ENCODE measurements around the gene PRTFDC1. TPM values are rescaled to one million over a fixed set of nuclear protein-coding genes. Genes with fewer than 3 reads are reported as not detected.

Gene PRTFDC1
- 7.6 TPM for total RNA-seq

- Histone ChIP-seq H3K27ac (peak within 1 kb of the TSS; percentile 90), H3K4me1 (peaks cover 30% of the 10 kb centered on the region), H3K27me3 (no peaks in the 10 kb centered on the region), H3K36me3 (no peaks in the 10 kb centered on the region), H3K4me3 (peak within 1 kb of the TSS; percentile 67 to 84), H3K9me3 (no peaks in the 10 kb centered on the region)
- intact Hi-C loops (cut with DNase I), result loop anchor here (2.0 kb wide), 1 partner anchor 229 kb away; the partner anchor contains the start of gene ARHGAP21
- no peak for DNase-seq (ENCODE audit: extremely low spot score in 2 of 2)
- peak in 1 of 2 donors; percentile 20 for TF ChIP-seq POLR2AphosphoS5 (IDR thresholded peaks at IDR 0.05; ENCODE audit: insufficient read depth in 1 of 2, low read depth in 1 of 2)
- no peak for TF ChIP-seq POLR2A (IDR thresholded peaks at IDR 0.05)
- no peak for TF ChIP-seq CTCF (IDR thresholded peaks at IDR 0.05)
Measured at GRCh38 chr10:24952143-24952706, at the start of gene PRTFDC1. Gene PRTFDC1, minus strand, starts transcription at chr10:24952606. Its CDS starts 31 bp downstream, at chr10:24952575.

DNA sequence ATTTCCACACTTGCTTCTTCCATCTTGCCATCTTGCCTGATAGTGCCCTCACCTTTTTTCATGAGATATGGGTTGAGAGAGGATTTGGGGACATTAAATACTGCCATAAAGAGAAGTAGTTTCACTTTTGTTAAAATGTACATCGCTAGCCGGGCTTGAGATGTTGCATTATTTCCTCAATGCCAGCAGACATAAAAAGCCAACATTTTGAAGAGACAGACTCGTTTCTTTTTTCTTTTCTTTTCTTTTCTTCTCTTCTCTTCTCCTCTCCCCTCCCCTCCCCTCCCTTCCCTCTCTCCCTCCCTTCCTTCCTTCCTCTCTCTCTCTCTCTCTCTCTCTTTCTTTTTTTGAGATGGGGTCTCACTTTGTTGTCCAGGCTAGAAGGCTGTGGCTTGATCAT is 45.6 kb upstream of the PRTFDC1 start:
- Histone ChIP-seq H3K4me3 (no peak overlapping the region), H3K9me3 (no peaks in the 10 kb centered on the region), H3K27me3 (no peaks in the 10 kb centered on the region), H3K27ac (no peak overlapping the region), H3K4me1 (no peaks in the 10 kb centered on the region), H3K36me3 (no peaks in the 10 kb centered on the region)
- intact Hi-C loops (cut with DNase I), result no loop called here
- TF ChIP-seq CTCF (IDR thresholded peaks at IDR 0.05) (no peak), POLR2AphosphoS5 (IDR thresholded peaks at IDR 0.05; ENCODE audit: insufficient read depth in 1 of 2, low read depth in 1 of 2) (no peak), POLR2A (IDR thresholded peaks at IDR 0.05) (no peak)
- DNase-seq (ENCODE audit: extremely low spot score in 2 of 2), result no peak

GRCh38 chr10:24995072-24995471 is 42.7 kb upstream of the PRTFDC1 start:
- no peak overlapping the region for H3K27ac ChIP-seq
- H3K27me3 ChIP-seq, result no peaks in the 10 kb centered on the region
- H3K36me3 ChIP-seq, result no peaks in the 10 kb centered on the region
- TF ChIP-seq POLR2AphosphoS5 (IDR thresholded peaks at IDR 0.05; ENCODE audit: insufficient read depth in 1 of 2, low read depth in 1 of 2), result no peak
- no peak for TF ChIP-seq CTCF (IDR thresholded peaks at IDR 0.05)
- no peak for TF ChIP-seq POLR2A (IDR thresholded peaks at IDR 0.05)
- no peak for DNase-seq (ENCODE audit: extremely low spot score in 2 of 2)
- H3K4me3 ChIP-seq, result no peak overlapping the region
- H3K4me1 ChIP-seq, result no peaks in the 10 kb centered on the region
- intact Hi-C loops (cut with DNase I), result no loop called here
- H3K9me3 ChIP-seq, result no peaks in the 10 kb centered on the region

DNA sequence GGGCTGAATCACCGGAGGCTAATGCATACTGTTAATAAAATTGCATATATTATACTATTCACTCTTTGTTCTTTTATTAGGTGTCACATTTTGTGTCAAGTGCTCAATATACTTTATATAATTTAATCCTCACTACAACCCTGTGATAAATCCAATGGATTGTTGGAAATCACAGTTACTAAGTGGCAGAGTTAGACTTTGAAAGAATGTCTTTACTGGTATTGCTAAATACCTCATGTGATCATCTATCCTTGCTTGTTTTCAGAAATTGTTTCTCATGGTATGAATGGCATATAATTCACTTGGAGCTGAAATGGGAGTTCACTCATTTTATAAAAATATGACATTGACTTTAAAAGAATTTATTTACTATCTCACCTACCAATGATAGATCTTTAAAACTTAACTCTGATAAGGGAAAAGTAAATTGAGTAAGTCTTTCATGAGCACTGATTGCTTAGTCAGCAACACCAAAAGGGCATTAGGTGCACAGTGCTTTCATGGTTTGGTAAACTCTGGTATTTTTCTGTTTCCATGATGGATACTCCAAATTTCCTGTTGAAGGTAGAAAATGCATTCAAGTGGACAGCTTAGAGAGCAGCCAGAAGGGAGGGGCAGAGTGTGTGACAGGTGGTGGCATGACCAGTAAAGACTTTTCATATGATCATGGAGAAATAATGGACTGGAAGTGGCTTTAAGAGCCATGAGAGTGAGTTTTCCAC is 41.0 kb upstream of the PRTFDC1 start:
- no peak overlapping the region for H3K27ac ChIP-seq
- H3K9me3 ChIP-seq, result no peaks in the 10 kb centered on the region
- no peaks in the 10 kb centered on the region for H3K4me1 ChIP-seq

GRCh38 chr10:24992512-24993133 is 40.2 kb upstream of the PRTFDC1 start:
- Histone ChIP-seq H3K9me3 (no peaks in the 10 kb centered on the region), H3K4me3 (no peak overlapping the region), H3K27ac (no peak overlapping the region), H3K36me3 (no peaks in the 10 kb centered on the region), H3K4me1 (no peaks in the 10 kb centered on the region), H3K27me3 (no peaks in the 10 kb centered on the region)
- intact Hi-C loops (cut with DNase I), result no loop called here
- DNase-seq (ENCODE audit: extremely low spot score in 2 of 2), result no peak
- TF ChIP-seq POLR2AphosphoS5 (IDR thresholded peaks at IDR 0.05; ENCODE audit: insufficient read depth in 1 of 2, low read depth in 1 of 2) (no peak), POLR2A (IDR thresholded peaks at IDR 0.05) (no peak), CTCF (IDR thresholded peaks at IDR 0.05) (no peak)

More for the DNA sequence above, 41.0 kb upstream of the PRTFDC1 start:
- no peak for DNase-seq (ENCODE audit: extremely low spot score in 2 of 2)
- intact Hi-C loops (cut with DNase I), result no loop called here
- H3K27me3 ChIP-seq, result no peaks in the 10 kb centered on the region
- H3K4me3 ChIP-seq, result no peak overlapping the region
- H3K36me3 ChIP-seq, result no peaks in the 10 kb centered on the region
- TF ChIP-seq POLR2AphosphoS5 (IDR thresholded peaks at IDR 0.05; ENCODE audit: insufficient read depth in 1 of 2, low read depth in 1 of 2) (no peak), POLR2A (IDR thresholded peaks at IDR 0.05) (no peak)
